Measurements from ENCODE around the gene NDUFAF8. TPM values are rescaled to one million over a fixed set of nuclear protein-coding genes. Genes with fewer than 3 reads are reported as not detected.

NDUFAF8 gene, protein sequence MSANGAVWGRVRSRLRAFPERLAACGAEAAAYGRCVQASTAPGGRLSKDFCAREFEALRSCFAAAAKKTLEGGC
- total RNA-seq (2021) = 53.1 and 60.1 TPM in 2 replicates
- long read RNA-seq, transcript NDUFAF8-201 (3 exons, 615 nt) = major isoform, 9 of 13 reads
- long read RNA-seq, partial matches to known transcripts = 3 of 13 reads
- long read RNA-seq, other reads (novel, unspliced or antisense) = 1 of 13 reads

DNA sequence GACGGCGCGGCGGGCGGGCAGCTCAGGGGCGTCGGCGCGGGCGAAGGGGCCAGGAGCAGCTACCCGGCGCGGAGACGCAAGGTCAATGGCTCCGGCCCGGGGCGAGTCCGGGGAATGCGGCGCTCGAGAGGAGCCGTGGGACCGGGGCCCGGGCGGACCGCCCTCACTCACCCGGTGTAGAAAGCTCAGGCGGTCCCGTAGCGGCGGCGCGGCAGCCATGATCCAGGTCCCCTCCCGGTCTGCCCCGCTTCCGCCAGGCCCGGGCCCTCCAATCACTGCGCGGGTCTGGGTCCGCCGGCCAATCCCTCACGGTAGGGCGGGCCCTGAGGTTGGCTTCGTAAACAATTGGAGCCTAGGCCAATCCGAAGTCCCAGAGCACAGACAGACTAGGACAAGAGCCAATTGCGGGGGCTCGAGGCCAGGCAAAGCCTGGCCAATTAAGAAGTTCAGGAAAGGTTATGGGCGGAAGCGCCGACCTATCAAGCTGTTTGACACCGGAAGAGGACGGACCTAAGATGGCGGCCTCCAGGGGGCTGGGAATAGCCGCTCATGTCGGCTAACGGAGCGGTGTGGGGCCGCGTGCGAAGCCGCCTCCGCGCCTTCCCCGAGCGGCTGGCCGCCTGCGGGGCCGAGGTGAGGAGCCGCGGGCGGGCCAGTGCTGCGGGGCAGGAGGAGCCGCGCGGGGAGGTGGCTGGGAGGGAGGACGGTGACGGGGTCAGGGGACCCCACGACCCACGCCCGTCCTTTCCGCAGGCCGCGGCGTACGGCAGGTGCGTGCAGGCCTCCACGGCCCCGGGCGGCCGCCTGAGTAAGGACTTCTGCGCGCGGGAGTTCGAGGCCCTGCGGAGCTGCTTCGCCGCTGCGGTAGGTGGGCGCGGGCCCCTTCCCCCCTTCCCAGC lies at the start of gene NDUFAF8, which contains the start of gene TEPSIN:
TSS of gene NDUFAF8 (plus strand) at position 504 of the 899 bp plus-strand sequence. CDS start at position 550, 46 bp downstream.
TSS of gene TEPSIN (minus strand) at position 241 of the 899 bp plus-strand sequence. CDS start at position 219, 22 bp downstream.
- Histone ChIP-seq H3K9ac (ENCODE audit: extremely low read depth, insufficient read length, low read length) (peak within 1 kb of the TSS; percentile 89), H4K91ac (ENCODE audit: insufficient read length, low read depth, low read length) (no peak within 1 kb of the TSS), H2BK5ac (ENCODE audit: insufficient read length, low read length) (no peak within 1 kb of the TSS), H2BK15ac (ENCODE audit: low read depth, low read length) (no peak within 1 kb of the TSS), H3K4me2 (ENCODE audit: insufficient read depth, insufficient read length, low read length) (peak within 1 kb of the TSS; percentile 94), H3K23me2 (ENCODE audit: insufficient read length, low read depth, low read length, poor library complexity, severe bottlenecking) (peaks cover 12% of the 10 kb centered on the region), H3K18ac (ENCODE audit: insufficient read length, low read depth, low read length) (no peak within 1 kb of the TSS), H3K56ac (ENCODE audit: insufficient read length, low read depth, low read length) (no peak within 1 kb of the TSS), H3K4ac (ENCODE audit: low read depth, low read length) (no peak within 1 kb of the TSS), H4K20me1 (ENCODE audit: control insufficient read depth, insufficient read depth, insufficient read length) (peaks cover 3% of the 10 kb centered on the region), H2BK120ac (ENCODE audit: low read depth, low read length, poor library complexity, severe bottlenecking) (no peak within 1 kb of the TSS), H3K23ac (ENCODE audit: insufficient read length, low read depth, low read length) (no peak within 1 kb of the TSS), H3T11ph (ENCODE audit: low read length) (no peak within 1 kb of the TSS), H2AFZ (ENCODE audit: low read length) (no peak within 1 kb of the TSS), H2AK5ac (ENCODE audit: insufficient read length, low read length) (no peak within 1 kb of the TSS), H3K9me3 (ENCODE audit: control insufficient read depth, low read depth, low read length) (no peaks in the 10 kb centered on the region), H3K27ac (ENCODE audit: insufficient read length, low read depth, low read length) (no peak within 1 kb of the TSS), H3K79me1 (ENCODE audit: insufficient read depth, low read depth, low read length, poor library complexity, severe bottlenecking) (peaks cover 3% of the 10 kb centered on the region), H2BK20ac (ENCODE audit: low read depth, low read length, poor library complexity, severe bottlenecking) (no peak within 1 kb of the TSS), H4K5ac (ENCODE audit: insufficient read length, low read depth, low read length) (no peak within 1 kb of the TSS), H3K27me3 (ENCODE audit: insufficient read depth, low read length) (no peaks in the 10 kb centered on the region), H3K4me1 (ENCODE audit: insufficient read depth, low read length) (no peaks in the 10 kb centered on the region), H4K8ac (replicated peaks; ENCODE audit: insufficient read length, low read depth, low read length) (no peak within 1 kb of the TSS), H3K79me2 (ENCODE audit: insufficient read depth, low read length) (peaks cover 4% of the 10 kb centered on the region), H2BK12ac (ENCODE audit: insufficient read length, low read depth, low read length) (no peak within 1 kb of the TSS), H3K14ac (ENCODE audit: insufficient read depth, low read length) (peak within 1 kb of the TSS; percentile 77)
- Mint-ChIP-seq H3K27ac (peak within 1 kb of the TSS; percentile 66 to 96 (median 96); a peak in 5 of 7 replicates), H3K4me1 (peaks cover 19 to 32% of the 10 kb centered on the region in 2 experiments), H3K9me3 (no peaks in the 10 kb centered on the region; a peak in 2 of 5 replicates), H3K36me3 (ENCODE audit: insufficient read depth in 1 of 3, low read depth in 3 of 3) (peaks cover 5 to 15% (median 9%) of the 10 kb centered on the region in 3 experiments; a peak in 6 of 7 replicates), H3K4me3 (peak within 1 kb of the TSS; percentile 93 to 97), H3K27me3 (ENCODE audit: low read depth) (no peaks in the 10 kb centered on the region; the same call in none of the 2 replicates)
- WGBS (ENCODE audit: extremely low coverage, insufficient read length, low lambda C conversion rate) = no CpG with 5 or more reads among the region's 100 CpGs
- peak; percentile 100 for DNase-seq
- no peak for TF ChIP-seq CTCF (conservative IDR thresholded peaks at IDR 0.05)
